Thoracic aorta (tissue), 2 donors: Measurements from ENCODE around the gene IQSEC1. TPM values are rescaled to one million over a fixed set of nuclear protein-coding genes. Genes with fewer than 3 reads are reported as not detected.

Experiments used
- ATAC-seq: fragments of 150-250 bp; one replicate; pipeline ENCODE4 v1.8.0; 2017; ENCODE audit warnings: low read depth; ENCODE audit not compliant: insufficient number of reproducible peaks, low FRiP score
- DNase-seq: peaks from one replicate; pipeline ENCODE4 v3.0.0-alpha.2; 2020; ENCODE audit warnings: low spot score
- H3K27ac ChIP-seq, 2 donors: fragments of 200-600 bp; sonication (generic); 1 replicate in 1 of 2; 2 replicates in 1 of 2; pipeline ENCODE4 v1.5.1; 2016; ENCODE audit warnings: mild to moderate bottlenecking in 2 of 2, moderate library complexity in 2 of 2
- H3K27me3 ChIP-seq: fragments of 200-600 bp; sonication (generic); replicated peaks from 2 replicates; pipeline ENCODE4 v1.6.0; 2016; ENCODE audit warnings: mild to moderate bottlenecking; ENCODE audit not compliant: insufficient read depth
- H3K36me3 ChIP-seq: fragments of 200-600 bp; sonication (generic); one replicate; pipeline ENCODE4 v1.5.1; 2016
- H3K4me1 ChIP-seq, 2 donors: fragments of 200-600 bp; sonication (generic); 1 replicate in 1 of 2; 2 replicates in 1 of 2; pipeline versions ENCODE4 v1.5.1 to v1.6.0; 2016; ENCODE audit warnings: low read depth in 2 of 2, mild to moderate bottlenecking in 1 of 2; ENCODE audit not compliant: control insufficient read depth in 1 of 2
- H3K4me3 ChIP-seq: fragments of 200-600 bp; sonication (generic); 2 replicates; pipeline ENCODE4 v1.5.1; 2016; ENCODE audit warnings: mild to moderate bottlenecking
- H3K9me3 ChIP-seq: fragments of 200-600 bp; sonication (generic); 2 replicates; pipeline ENCODE4 v1.5.1; 2016
- CTCF ChIP-seq: fragments of 200-600 bp; sonication (generic); IDR thresholded peaks from one replicate; pipeline ENCODE4 v1.5.1; 2019; ENCODE audit warnings: antibody characterized with exemption
- total RNA-seq, 2 donors: library from RNA; depleted of rRNA; stranded (reverse); fragments of >200 nt; gene quantifications; one replicate each; pipeline versions ENCODE4 v1.1.0 to v1.2.3, GENCODE V29; 2016

Gene IQSEC1
- total RNA-seq, 2 donors from 2014 or later, result 93.6 to 121 TPM

- Histone ChIP-seq H3K27me3 (no peaks in the 10 kb centered on the region), H3K27ac (no peak overlapping the region), H3K36me3 (no peaks in the 10 kb centered on the region), H3K9me3 (no peaks in the 10 kb centered on the region), H3K4me3 (no peak overlapping the region), H3K4me1 (peaks cover 17 to 31% of the 10 kb centered on the region in 2 donors)
- no peak for DNase-seq
- TF ChIP-seq CTCF, result no peak
- no peak for ATAC-seq
These were observed 10.0 kb upstream of the IQSEC1 start for GRCh38 chr3:13083254-13083653.

DNA sequence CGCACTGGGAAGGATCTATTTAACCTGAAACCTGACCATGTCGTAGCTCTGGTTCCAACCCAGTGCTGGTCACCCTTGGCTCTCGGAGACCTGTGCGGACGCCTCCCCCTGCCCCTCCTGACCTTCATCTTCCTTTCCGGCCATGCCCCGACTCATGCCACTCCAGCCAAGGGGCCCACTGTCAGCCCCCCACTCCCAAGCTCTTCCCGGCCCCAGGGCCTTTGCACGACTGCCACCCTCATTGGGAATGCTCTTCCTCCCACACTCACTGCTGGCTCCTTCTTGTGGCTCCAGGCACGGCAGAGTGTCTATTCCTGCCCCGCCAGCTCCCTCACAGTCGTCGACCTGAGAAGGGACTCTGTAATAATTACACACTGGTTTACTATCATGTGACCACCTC lies 9.4 kb upstream of the IQSEC1 start:
- no peak overlapping the region for H3K27ac ChIP-seq
- H3K9me3 ChIP-seq, result no peaks in the 10 kb centered on the region
- TF ChIP-seq CTCF, result no peak
- ATAC-seq (no peak), DNase-seq (no peak)
- H3K27me3 ChIP-seq, result no peaks in the 10 kb centered on the region
- no peak overlapping the region for H3K4me3 ChIP-seq
- no peaks in the 10 kb centered on the region for H3K36me3 ChIP-seq
- peaks cover 21 to 37% of the 10 kb centered on the region in 2 donors for H3K4me1 ChIP-seq

DNA sequence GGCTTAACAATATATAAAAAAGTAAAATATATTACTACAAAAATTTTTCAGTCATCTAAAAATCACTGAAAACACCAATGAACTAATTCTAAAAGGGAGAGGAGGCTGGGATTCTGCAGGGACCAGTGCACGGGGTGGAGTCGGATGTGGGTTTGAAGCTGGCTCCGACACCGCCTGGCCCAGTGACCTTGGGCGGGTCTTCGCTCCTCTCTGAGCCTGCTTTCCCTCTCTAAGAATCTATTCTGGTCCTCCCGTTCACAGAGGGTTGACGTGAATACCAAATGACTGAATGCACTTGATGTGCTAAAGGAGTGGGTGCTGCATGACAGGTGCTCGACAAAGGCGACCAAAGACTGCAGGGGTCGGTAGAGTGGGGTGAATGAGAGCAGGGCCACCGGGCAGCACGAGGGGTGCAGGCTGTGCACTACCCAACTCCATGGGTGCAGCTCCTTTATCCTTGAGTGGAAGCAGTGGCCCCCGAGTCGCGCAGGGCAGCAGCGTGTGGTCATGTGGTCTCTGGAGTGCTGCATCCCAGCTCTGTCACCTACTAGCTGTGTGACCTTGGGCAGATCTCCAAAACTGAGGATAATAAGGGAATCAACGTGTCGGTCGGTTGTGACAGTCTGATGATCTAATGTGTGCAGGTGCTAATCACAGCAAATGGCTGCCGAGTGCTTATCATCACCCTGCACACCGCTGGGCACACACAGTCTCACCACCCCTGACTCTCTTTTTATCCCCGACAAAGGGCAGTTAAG lies 8.6 kb upstream of the IQSEC1 start:
- TF ChIP-seq CTCF, result no peak
- ATAC-seq (no peak), DNase-seq (no peak)
- Histone ChIP-seq H3K27me3 (no peaks in the 10 kb centered on the region), H3K9me3 (no peaks in the 10 kb centered on the region), H3K4me1 (peaks cover 21 to 46% of the 10 kb centered on the region in 2 donors), H3K27ac (no peak overlapping the region), H3K4me3 (no peak overlapping the region), H3K36me3 (no peaks in the 10 kb centered on the region)

DNA sequence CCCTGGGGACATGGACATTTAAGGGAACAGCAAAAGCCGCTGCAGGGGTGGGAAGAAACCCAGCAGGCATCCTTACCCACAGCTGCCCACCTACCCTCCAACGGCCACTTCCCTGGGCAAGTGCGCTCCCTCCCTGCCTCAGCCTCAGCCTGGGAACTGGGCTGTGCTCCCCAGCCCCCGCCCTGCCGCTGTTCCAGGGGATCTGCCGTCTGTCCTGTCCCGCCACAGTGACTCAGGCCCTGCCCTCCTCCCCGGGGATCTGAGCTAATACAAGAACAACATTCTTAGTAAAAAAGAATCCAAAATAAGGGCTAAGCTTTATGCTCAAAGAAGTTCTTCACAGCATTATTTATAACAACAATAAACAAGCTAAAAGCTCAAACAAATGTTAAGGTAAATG lies 7.4 kb upstream of the IQSEC1 start:
- DNase-seq, result peak; percentile 74
- peak overlapping the region; percentile 23 for H3K4me3 ChIP-seq
- no peaks in the 10 kb centered on the region for H3K27me3 ChIP-seq
- H3K27ac ChIP-seq, result peak overlapping the region; percentile 8 to 46
- ATAC-seq, result peak; percentile 64
- no peak for TF ChIP-seq CTCF
- peaks cover 21 to 50% of the 10 kb centered on the region in 2 donors for H3K4me1 ChIP-seq
- no peaks in the 10 kb centered on the region for H3K36me3 ChIP-seq
- no peaks in the 10 kb centered on the region for H3K9me3 ChIP-seq

GRCh38 chr3:13080026-13080425 lies 6.8 kb upstream of the IQSEC1 start:
- H3K27me3 ChIP-seq, result no peaks in the 10 kb centered on the region
- no peak overlapping the region for H3K4me3 ChIP-seq
- H3K36me3 ChIP-seq, result no peaks in the 10 kb centered on the region
- H3K9me3 ChIP-seq, result no peaks in the 10 kb centered on the region
- ATAC-seq, result no peak
- H3K27ac ChIP-seq, result peak overlapping the region in 1 of 2 donors; percentile 46
- peaks cover 21 to 50% of the 10 kb centered on the region in 2 donors for H3K4me1 ChIP-seq
- DNase-seq, result no peak
- TF ChIP-seq CTCF, result no peak
